IPS-NIHi7 (cell line): Measurements from ENCODE around the gene KIF21A.

ENCODE experiments used
- DNase-seq: peaks from one replicate; pipeline ENCODE4 v3.0.0; 2012; ENCODE audit warnings: mixed read lengths; ENCODE audit errors: extremely low spot score

The KIF21A gene

GRCh38 chr12:39390752-39391151, 52.2 kb downstream of the KIF21A start:
- DNase-seq = no peak

DNA sequence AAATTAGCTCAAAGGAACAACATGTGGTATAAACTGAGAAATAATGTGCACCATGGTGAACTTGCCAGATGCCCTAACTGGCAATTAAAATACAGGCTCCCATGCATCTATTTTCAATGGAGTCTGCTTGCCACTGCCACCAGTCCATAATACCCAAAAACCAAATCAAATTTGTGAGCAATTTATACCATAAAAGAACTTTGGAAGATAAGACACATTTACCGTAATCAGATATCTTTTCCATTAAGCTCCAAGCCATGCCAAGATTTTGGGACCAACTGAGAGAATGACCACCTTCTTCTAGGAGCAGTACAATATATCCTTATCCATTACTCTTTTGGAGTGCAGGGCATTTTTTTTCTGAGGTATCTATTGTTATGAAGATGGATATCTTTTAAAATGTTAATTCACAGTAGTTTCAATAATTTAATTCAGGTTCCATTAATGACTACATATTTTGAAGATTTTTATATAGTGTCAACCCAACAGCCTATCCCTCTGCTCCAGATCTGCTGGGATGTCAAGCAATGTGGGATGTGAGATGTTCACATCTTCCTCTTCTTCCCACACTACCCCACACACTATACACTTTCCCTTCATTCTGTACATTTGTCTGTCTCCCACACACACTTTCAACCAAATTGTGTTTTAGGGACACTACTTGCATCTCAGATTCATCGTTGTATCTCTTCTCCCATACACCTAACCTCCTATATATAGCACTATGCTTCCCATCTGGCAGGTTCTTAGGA, 53.3 kb downstream of the KIF21A start:
- no peak for DNase-seq

- DNase-seq = no peak
Measured at GRCh38 chr12:39386335-39386734, 56.6 kb downstream of the KIF21A start.

- no peak for DNase-seq
Measured at GRCh38 chr12:39383114-39383513, 59.8 kb downstream of the KIF21A start.

GRCh38 chr12:39380090-39380489, 62.8 kb downstream of the KIF21A start:
- DNase-seq = no peak

GRCh38 chr12:39378341-39378740, 64.6 kb downstream of the KIF21A start:
- DNase-seq = no peak

GRCh38 chr12:39375206-39375808, 67.6 kb downstream of the KIF21A start:
- DNase-seq = no peak

DNA sequence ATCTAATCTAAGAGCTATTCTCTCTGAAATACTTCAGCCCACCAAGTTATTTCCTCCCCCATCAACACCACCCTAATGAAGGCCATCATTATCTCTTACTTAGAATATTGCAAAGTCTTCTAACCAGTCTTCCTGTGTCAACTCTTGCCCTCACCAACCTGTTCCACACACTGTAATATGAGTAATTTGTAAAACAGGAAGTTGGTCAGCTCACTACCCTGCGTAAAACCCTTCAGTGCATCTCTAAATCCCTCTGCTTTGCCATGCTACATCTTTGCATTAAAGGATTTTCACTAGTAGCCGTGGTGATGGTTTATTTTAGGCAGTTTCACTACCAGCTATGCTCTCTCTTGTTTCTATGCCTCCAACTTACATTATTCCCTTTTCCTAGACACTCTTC, 70.0 kb downstream of the KIF21A start:
- DNase-seq = no peak

- DNase-seq = no peak
Measured at GRCh38 chr12:39372204-39372925, 70.6 kb downstream of the KIF21A start.

DNA sequence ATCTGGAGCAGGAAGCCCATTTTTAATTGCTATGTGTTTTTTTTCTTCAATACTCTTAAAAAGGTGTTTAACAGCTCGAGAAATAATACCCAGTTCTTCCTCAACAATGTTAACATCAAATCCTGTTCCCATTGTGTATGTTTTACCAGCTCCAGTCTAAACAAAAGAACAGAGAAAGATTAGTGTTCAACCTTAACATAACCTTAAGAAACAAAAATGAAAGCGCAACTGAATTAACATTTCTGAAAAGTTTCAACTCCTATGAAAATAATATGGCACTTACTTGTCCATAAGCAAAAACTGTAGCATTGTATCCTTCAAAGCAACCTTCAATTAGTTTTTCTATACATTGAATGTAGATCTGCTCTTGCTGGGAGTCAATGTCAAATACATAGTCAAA, 73.2 kb downstream of the KIF21A start:
- DNase-seq = no peak

DNA sequence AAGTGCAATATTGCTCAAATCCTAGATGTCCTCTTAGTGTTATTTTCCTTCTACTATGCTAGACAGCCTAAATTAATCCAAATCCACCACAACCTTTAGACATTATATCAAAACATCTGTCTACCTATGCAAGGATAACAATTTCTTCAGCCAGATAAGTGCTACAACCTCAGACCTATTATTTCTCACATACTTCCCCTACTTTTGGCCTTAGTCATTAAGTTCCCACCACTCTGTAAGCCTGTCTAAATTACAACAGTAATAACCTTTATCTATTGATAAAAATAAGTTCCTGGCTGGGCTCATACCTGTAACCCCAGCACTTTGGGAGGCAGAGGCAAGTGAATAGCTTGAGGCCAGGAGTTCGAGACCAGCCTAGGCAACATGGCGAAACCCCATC, 74.0 kb downstream of the KIF21A start:
- no peak for DNase-seq

DNA sequence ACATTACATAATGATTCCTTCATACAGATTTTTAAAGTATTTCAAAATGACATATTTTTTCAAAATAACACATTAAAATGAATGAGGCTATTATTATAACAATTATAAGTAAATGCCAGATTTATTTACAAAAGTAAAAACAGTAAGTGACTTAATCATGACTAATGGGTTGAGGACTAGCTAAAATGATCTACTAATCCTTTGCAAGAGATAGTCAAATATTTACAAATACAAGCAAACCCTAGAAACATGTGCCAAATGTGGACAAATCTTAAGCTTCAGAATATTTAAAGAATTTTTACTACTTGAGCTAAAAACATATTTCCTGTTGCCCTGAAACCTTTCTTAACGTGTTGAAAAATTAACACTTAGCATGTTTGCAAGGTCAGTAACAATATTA, 74.8 kb downstream of the KIF21A start:
- no peak for DNase-seq

- DNase-seq = no peak
Measured at GRCh38 chr12:39367494-39367893, 75.4 kb downstream of the KIF21A start.

- no peak for DNase-seq
Measured at GRCh38 chr12:39365364-39366001, 77.4 kb downstream of the KIF21A start.

- no peak for DNase-seq
Measured at GRCh38 chr12:39364196-39364595, 78.7 kb downstream of the KIF21A start.

- DNase-seq = no peak
Measured at GRCh38 chr12:39359645-39360044, 83.3 kb downstream of the KIF21A start.

DNA sequence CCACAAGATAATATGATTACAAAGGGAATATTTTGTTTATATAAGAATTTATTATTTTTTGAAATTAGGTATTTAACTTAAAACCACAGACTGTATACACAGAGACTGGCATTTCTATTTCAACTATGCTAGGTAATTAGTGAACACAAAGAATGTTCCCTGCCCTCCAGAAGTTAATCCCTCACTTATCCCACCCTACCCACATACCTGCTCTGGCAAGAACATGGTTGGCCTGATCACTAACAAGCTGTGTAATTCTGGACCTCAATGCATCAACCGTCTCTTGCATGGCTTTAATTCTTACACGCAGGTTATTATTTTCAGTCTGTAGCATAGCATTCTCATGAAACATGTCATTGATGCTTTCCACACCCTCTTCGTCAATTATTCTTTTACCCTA, 85.9 kb downstream of the KIF21A start:
- DNase-seq = no peak

- DNase-seq = no peak
Measured at GRCh38 chr12:39355841-39356240, 87.1 kb downstream of the KIF21A start.

- no peak for DNase-seq
Measured at GRCh38 chr12:39354955-39355354, 88.0 kb downstream of the KIF21A start.

DNA sequence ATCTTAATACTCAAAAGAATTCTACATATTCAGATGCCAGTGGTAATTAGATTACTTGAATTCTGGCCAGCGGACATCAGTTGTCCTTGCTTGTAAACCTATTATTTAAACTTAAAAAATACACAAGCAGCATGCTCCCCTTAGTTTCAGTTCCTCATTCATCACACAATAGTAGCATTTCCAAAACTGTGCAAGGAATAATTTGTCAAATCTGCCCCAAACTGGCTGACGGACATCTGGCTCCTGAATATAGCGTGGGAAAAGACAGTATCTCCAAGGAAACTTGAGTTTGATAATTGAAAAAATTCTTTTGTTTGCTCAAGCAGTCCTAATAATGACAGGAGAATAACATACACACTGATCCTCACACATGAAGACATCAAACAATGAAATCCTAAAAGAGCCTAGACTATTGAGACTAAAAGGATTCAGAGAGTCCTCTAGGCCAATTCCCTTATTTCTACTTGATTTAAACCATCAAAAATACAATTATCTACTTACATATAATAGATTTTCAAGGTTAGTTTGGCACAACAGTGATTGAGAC, 90.4 kb downstream of the KIF21A start:
- no peak for DNase-seq

- DNase-seq = no peak
Measured at GRCh38 chr12:39351153-39351552, 91.8 kb downstream of the KIF21A start.

GRCh38 chr12:39348941-39349626, 93.8 kb downstream of the KIF21A start:
- no peak for DNase-seq
